Testis (tissue), 2 donors: Measurements from ENCODE around the gene CBARP.

Source experiments
- CTCF ChIP-seq, 3 experiments: fragments of 450-650 bp in 2 of 3; fragments of 200-600 bp in 1 of 3; sonication (generic) in 1 of 3; IDR thresholded peaks; one replicate each; pipeline ENCODE4 v1.5.1; 2016 to 2019; ENCODE audit warnings: antibody characterized with exemption in 3 of 3, mild to moderate bottlenecking in 2 of 3, moderate library complexity in 1 of 3
- POLR2A ChIP-seq: fragments of 450-650 bp; IDR thresholded peaks from one replicate; pipeline ENCODE4 v1.6.1; 2017; ENCODE audit warnings: antibody characterized with exemption, mild to moderate bottlenecking, moderate library complexity

DNA sequence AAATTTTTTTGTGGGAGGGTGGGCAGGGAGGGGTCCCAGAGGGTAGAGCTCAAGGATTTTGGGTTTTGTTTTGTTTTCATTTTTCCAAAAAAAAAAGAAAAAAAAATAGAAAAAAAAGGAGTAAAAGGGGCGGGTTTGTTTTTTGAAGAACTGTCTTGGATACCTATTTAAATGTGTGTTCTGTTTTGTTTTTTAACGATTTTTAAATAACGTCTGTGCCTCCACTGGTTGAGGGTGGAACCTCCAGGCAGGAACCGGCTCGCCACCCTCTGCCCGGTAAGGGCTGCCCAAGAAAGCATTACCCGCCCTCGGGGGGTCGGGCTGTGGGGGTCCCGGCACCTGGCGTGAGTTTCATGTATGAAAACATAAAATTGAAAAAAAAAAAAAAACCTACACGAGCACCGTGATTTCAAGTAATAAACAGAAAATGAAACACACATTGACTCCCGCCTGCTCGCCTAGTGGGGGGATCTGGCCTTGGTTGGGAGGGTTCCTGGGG is 21.0 kb upstream of the CBARP start:
- TF ChIP-seq CTCF (IDR thresholded peaks at IDR 0.05): no peak
- TF ChIP-seq POLR2A: no peak
